ENCODE data around the gene GSTCD.
A peak's percentile ranks its signal among the peaks of the same experiment; 100 is the strongest.

Gene GSTCD

DNA sequence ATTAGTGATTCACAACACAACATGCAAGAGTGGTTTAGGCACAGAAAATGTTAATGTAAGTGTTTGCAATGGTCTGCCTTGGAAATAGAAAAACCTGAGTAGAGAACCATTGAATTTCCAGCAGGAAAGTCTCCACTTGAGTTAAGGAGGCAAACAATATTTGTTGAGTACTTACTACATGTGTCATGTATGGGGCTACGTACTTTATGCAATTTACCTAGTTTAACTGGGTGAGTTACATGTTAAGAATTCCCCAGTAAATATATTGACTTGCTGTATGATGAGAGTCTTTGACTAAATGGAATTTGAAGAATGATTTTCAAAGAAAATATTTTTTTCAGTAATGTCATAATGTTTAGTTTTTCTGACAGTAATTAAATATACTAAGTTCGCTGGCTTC, 178.9 kb downstream of the GSTCD start:
- no peak overlapping the region for H3K4me3 ChIP-seq (ENCODE audit: low read depth, low read length)
- TF ChIP-seq CTCF (IDR thresholded peaks at IDR 0.05; ENCODE audit: borderline replicate concordance, insufficient read depth, low read depth, low read length), result no peak

DNA sequence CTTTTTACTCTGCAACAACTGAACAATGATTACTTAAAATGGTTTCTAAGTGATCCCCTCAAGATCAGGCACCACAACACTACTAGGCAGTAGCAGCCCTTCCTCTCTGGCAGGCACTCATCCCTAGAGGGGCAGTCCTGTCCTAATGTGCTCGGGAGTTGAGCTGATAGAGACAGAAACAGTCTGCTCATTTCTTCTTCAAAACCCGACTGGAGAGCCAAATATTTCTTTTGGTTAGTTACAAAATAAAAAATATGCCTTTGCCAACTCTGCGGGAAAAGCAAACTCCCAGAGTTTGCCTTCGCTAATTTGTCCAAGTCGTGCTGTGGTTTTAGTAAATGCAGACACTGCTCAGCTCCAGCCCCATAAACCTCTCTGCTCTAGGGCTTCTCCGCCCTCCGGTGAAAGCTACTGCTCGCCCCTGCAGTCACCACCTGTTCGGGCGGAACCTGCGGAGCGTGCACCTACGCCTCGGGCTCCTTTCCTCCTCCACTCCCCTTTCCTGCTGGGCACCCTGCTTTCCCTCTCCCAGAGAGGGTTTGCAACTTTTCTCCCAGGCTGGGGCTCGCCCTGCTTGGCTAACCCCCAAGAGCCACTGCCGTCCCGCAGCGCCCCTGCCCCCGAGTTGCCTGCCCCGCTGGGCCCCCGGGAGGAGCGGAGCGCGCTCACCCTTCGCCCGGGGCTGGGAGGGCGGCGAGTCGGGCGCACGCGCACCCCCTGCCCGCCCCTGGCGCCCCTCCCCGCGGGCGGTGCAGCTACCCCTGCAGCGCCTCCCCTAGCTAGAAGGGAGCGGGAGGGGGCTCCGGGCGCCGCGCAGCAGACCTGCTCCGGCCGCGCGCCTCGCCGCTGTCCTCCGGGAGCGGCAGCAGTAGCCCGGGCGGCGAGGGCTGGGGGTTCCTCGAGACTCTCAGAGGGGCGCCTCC, 186.3 kb downstream of the GSTCD start, which contains the start of gene NPNT:
TSS of gene NPNT (plus strand) at position 812 of the 923 bp plus-strand sequence. CDS start 182 bp downstream, outside the sequence.
- H3K4me3 ChIP-seq (ENCODE audit: low read depth, low read length), result peak within 1 kb of the TSS; percentile 95
- TF ChIP-seq CTCF (IDR thresholded peaks at IDR 0.05; ENCODE audit: borderline replicate concordance, insufficient read depth, low read depth, low read length), result no peak

DNA sequence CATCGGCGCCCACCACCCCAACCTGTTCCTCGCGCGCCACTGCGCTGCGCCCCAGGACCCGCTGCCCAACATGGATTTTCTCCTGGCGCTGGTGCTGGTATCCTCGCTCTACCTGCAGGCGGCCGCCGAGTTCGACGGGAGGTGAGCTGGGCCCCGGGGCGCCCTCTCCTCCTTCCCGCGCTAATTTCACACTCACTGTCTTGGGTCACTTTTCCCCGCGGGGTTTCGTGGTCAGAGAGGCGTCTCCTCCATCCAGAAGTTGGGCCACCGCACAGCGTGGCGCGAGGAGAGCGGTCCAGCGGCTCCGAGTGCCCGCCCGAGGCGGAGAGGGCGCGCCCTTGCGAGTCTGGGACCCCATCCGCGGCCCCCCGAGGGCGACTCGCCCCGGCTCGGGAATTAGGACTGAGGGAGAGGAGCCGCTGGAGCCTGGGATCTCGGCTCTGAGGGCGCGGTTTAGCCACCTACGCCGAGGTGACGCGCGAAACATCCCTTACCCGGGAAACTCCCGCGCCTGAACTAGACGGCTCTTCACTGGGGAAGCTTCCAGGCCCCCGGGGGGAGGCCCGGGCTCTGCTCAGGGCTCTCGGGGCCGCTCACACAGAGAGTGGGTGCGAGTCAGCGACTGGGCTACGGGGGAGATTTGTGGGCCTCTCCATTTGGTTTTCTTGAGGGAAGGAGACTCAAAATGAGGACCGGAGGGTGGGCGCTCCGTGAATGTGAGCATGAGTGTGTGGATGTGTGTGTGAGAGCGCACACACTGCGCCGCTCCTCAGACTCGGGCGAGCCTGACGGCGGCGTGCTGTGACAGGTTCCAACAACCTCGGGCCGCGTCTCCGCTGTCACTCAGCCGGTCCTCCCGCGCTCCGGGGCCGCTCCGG, 187.2 kb downstream of the GSTCD start:
- peak overlapping the region; percentile 95 for H3K4me3 ChIP-seq (ENCODE audit: low read depth, low read length)

DNA sequence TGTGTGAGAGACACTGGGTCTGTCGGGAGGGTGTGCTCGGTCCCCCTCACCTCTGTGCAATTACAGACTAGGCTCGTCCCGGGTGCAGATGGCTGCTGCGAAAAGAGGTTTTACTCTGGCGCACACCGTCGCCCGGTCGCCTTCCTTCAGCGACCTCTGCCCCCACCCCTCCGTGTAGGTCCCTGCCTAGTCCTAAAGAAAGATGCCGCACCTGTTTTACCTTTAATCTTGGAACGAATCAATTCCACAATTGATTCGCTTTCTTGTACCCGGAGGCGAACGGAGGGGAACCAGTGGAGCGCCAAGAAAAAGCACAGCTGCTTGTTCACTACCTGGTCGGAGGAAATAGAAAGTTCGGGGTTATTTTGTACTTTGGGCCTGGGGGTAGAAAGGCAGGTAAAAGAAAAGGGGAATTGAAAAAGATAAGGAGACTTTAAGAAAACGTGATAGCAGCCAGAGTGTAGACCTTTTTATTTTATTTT, 187.9 kb downstream of the GSTCD start:
- no peak for TF ChIP-seq CTCF (IDR thresholded peaks at IDR 0.05; ENCODE audit: borderline replicate concordance, insufficient read depth, low read depth, low read length)
- H3K4me3 ChIP-seq (ENCODE audit: low read depth, low read length), result peak overlapping the region; percentile 95

More for the DNA sequence above, 187.2 kb downstream of the GSTCD start:
- TF ChIP-seq CTCF (IDR thresholded peaks at IDR 0.05; ENCODE audit: borderline replicate concordance, insufficient read depth, low read depth, low read length), result no peak

All from GM12875 (cell line).